Non-pigmented ciliary epithelial cell (primary cell): ENCODE measurements around the gene MRPS11.
A peak's percentile ranks its signal among the peaks of the same experiment; 100 is the strongest.
"Not testable (repeated sequence)": the region's sequence is repeated elsewhere in the genome, so short reads cannot be mapped to it uniquely, and the experiment has no call there.

Source experiments
- DNase-seq: peaks from one replicate; pipeline ENCODE4 v3.0.0-alpha.2; 2010; ENCODE audit warnings: low read depth

Gene MRPS11

DNA sequence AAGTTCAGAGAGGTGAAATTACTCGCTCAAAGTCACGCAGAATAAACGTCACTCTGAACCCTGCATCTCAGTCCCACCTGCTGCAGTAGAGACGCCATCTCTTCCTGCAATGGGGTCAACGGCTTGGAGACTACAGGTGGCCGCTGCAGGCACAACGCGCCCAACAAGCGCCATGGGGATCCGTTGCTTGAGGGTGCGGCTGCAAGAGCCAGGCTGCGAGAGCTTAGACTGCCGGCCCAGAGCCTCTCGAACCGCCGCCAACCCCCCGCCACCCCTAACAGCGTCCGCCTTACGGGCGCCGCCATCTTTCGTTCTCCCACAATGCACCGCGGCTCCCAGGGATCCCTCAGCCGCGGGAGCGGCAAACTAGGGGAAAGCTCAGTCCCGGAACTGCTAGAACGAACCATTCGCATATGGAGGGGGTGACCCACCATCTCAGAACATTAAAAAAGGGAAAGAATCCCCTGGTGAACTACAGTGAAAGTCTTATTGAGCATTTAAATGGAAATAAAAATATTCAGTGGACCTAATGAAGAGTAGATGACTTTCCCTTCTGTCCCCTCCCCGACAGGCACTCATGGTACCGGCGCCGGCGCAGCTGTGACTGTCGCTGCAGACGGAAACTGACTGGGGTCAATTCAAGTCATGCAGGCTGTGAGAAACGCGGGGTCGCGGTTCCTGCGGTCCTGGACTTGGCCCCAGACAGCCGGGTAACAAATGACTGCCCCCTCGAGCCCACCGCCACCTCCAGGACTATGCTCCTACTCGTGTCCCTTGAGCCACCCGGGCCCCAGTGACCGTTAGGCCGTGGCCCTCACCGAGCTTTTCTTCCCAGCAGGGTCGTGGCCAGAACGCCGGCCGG lies at the start of gene MRPS11, which contains the start of gene MRPL46:
MRPS11 (plus strand) TSS at position 636 of the 862 bp plus-strand sequence; CDS start at position 646, 10 bp downstream.
MRPL46 (minus strand) TSS at position 316 of the 862 bp plus-strand sequence; CDS start at position 305, 11 bp downstream.
- DNase-seq: no peak

- DNase-seq: no peak
Observed at GRCh38 chr15:88419830-88420229, 47.7 kb upstream of the MRPS11 start.

- DNase-seq: no peak
Observed at GRCh38 chr15:88423331-88423730, 44.2 kb upstream of the MRPS11 start.

DNA sequence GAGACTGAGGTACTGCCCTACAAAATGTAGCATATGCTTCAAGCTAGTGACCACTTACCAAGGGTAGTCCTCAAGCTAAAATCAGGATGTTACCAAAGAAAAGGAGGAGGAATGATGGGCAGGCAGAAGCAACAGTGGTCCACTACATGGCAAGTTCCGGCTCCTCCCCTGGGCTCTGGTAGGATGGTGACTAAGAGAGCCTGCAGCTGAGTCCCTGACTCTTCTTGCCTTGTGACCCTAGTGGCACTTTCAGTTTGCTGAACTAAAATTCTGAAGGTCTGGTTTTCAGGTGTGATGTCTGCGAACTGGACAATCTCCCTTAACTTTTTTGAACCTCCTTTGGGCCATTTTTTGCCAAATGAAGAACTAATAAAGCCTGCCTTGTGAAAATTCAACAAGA lies 41.2 kb upstream of the MRPS11 start:
- no peak for DNase-seq

DNA sequence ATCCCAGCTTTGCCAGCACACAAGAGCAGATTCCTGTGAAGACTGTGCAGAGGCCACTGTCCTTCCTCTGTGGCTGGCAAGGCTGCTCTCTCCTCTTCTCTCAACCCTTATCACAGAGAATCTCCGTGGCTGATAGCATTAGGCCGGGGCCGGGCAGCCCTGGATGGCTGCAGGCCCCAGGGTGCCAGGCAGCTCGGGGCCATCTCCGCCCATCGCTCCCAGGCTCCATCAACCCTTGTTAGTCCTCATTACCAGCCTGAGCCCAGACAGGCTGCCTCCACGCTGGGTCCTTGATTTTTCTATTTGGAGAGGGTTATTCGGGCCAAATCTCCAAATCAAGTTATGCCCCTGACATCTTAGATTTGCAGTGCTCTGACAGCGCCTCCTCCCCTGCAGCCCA lies 39.5 kb upstream of the MRPS11 start:
- DNase-seq: no peak

DNA sequence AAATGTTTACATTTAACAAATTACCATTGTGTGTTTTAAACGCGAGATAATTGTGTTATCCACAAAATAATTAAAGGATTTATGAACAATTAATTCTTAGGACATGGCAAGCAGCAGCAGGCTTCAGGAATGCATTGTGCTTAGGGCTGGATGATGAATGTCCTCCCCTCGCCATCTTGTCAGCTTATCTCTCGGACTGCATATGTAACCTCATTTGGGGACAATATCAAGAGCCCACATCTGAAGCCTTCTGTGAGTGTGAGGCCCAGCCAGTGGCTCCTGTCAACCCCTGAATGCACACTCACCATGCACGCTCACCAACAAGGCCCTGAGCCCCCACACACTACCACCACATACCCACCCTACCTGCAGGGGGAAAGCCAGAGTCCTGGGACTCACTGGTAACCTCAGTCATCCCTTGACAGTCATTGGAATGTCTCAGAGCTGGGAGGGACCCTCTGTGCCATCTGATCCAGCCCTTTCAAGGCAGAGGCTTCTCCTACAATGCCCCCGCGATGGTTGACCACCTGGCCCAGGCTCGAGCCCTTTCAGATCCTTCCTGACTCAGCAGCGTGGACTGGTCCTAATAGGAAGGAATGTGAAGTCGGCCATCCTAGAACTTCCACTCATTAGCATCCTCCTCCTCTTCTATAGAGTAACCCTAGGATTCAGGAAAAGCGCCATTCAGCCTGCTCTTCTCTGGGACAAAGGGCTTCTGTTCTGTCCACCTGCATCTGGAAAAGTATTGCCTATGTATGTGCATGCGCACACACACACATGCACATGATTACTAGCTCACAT lies 38.5 kb upstream of the MRPS11 start:
- no peak for DNase-seq

DNA sequence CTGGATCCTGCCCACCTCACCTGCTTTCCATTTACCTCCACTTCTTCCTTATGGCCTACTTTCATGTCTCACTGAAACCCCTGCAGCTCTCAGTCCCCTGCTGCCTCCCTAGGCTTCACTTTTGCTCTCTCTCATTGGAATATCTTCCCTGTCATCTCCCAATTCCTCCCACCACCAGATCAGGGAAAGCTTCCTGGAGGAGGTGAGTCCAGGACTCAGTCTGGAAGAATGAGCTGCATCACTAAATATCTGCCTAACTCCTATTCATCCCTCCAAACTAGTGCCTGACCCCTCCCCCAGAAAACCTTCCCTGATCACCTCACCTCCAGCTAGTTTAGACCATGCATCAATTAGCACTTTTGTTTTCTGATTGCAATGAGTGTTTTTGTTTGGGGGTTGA lies 37.5 kb upstream of the MRPS11 start:
- DNase-seq: no peak

GRCh38 chr15:88431441-88431840 lies 36.1 kb upstream of the MRPS11 start:
- DNase-seq: no peak

DNA sequence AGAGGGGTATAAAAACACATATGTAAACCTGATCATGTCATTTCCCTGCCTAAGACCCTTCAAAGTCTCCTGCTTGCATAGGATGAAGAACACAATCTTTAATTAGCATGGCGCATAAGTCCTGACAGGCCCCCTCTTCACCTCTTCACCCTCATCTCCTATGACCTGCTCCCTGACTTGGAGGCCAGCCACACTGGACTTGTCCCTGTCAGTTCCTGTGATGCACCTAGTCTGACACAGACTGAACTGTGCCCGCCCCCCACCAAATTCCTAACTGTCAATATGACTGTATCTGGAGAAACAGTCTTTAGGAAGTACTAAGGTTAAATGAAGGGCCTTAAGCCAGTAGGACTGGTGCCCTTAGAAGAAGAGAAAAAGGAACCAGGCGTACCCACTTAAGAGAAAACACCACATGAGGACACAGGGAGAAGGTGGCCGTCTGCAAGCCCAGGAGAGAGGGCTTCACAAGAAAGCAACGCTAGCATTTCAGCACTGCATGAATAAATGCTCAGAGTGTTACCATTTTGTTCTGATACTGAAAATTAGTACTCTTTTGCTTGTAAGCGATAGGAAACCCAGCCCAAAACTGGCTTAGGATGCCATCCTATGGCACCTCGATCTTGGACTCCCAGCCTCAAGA lies 34.3 kb upstream of the MRPS11 start:
- DNase-seq: no peak

DNA sequence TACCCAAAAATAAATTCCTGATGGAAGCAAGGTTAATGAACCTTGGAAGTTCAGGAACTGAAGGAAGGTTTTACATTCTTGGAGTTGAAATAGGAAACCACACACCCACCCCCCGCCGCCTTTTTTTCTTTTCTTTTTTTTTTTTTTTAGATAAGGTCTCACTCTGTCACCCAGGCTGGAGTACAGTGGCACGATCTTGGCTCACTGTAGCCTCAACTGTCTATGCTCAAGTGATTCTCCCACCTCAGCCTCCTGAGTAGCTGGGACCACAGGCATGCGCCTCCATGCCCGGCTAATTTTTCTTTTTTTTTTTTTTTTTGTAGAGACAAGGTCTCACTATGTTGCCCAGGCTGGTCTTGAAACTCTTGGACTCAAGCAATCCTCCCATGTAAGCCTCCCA lies 33.4 kb upstream of the MRPS11 start:
- DNase-seq: not testable (repeated sequence)

- no peak for DNase-seq
Observed at GRCh38 chr15:88438181-88438580, 29.3 kb upstream of the MRPS11 start.

GRCh38 chr15:88440021-88440420 lies 27.5 kb upstream of the MRPS11 start:
- DNase-seq: peak; percentile 31

DNA sequence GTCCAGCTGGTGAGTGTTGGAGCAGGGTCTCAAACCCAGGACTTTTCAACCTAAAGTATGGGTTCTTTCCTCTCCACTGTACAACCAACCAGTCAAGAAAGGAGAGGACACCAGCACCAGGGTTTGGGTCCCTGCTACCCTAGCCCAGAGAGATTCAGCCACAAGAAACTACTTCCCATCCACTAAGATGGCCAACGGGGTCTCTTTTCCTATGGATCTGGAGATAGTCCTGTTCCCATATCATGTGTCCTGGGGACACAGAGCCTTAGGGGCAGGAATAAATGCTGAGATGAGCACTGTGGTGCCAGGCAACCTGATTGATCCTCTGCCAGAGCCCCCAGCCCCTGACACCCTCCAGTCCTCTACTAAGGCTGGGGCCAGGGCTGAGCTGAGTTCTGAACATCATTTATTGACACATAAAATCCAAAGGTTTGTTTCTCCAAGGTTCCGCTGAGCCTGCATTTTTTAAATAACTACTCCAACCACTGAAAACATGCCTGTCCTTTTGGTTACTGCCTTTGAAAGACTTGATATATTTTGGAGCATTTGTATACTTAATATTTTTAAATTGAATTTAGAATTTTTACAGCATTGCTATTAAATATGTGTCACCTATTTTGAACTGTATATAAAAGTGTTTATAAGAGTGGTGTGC lies 26.3 kb upstream of the MRPS11 start:
- no peak for DNase-seq

DNA sequence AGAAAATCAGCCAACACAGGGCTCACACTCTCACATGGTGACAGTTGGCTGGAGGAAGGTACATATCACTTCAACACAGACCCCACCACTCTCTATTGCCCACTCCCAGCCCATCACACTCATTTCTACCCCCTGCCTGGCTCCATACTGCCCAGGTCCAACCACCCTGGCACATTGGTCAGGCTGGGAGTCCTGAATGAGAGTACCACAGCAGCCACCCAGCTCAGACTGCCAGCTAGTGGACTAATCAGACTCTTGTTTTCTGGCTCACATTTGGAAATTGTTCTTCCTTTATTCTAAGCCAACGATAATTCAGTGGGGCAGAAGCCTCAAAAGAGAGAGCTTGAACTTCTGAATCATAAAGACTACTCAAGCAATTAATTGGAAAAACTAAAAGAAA lies 20.3 kb upstream of the MRPS11 start:
- DNase-seq: no peak

GRCh38 chr15:88447741-88448140 lies 19.8 kb upstream of the MRPS11 start:
- no peak for DNase-seq

- DNase-seq: no peak
Observed at GRCh38 chr15:88448991-88449461, 18.5 kb upstream of the MRPS11 start.

DNA sequence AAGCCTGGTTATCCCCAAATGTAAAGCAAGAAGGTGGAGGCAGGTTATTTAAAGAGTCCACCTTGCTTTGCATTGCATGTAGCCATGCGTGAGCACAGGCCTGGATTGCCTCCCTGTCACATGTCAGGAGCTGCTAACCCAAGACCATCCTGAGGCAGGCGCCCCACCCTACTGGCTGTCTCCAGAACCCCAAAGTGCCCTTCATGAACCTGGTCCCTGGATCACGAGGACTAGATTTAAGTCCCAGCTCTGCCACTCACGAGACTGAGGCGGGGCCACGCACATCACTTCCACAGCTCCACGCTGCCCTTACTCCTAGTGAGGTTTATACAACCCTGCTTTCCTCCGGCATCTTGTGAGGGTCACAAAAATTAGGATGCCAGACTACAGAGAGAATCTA lies 17.9 kb upstream of the MRPS11 start:
- no peak for DNase-seq

GRCh38 chr15:88450125-88450798 lies 17.2 kb upstream of the MRPS11 start:
- no peak for DNase-seq

DNA sequence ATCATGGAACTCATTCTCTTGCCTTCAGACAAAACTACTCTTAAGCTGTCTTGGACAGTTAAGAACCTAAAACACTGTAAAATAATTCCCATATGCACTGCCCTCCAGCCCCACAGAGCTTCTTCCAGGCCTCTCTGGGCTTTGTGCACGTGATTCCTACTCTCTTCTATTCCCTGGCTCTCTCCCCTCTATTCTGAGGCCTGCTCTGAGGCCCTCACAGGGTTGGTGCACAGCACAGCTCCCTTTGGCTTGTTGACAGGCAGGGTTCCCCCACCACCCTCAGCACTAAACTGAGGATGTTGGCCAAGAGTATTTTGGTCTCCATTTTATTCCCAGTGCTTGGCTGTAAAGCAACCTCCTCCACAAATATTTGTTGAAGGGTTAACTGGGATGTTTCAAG lies 13.9 kb upstream of the MRPS11 start:
- DNase-seq: no peak

GRCh38 chr15:88454236-88454635 lies 13.3 kb upstream of the MRPS11 start:
- DNase-seq: no peak
